GM21381 (cell line): ENCODE data around the gene CSGALNACT2.
A peak's percentile ranks its signal among the peaks of the same experiment; 100 is the strongest.

Experiments used
- ATAC-seq: cut with Tn5 transposase; IDR thresholded peaks from one replicate; pipeline ENCODE4 v1.9.1; 2021; ENCODE audit warnings: mild to moderate bottlenecking, moderate library complexity; ENCODE audit not compliant: unreplicated experiment

Gene CSGALNACT2

GRCh38 chr10:43123361-43124093 lies 14.7 kb upstream of the CSGALNACT2 start:
- ATAC-seq, result no peak

- no peak for ATAC-seq
Measured at GRCh38 chr10:43124094-43124521, 14.1 kb upstream of the CSGALNACT2 start.

- no peak for ATAC-seq
Measured at GRCh38 chr10:43124574-43125273, 13.5 kb upstream of the CSGALNACT2 start.

GRCh38 chr10:43125274-43125845 lies 12.9 kb upstream of the CSGALNACT2 start:
- no peak for ATAC-seq

- no peak for ATAC-seq
Measured at GRCh38 chr10:43125881-43126731, 12.1 kb upstream of the CSGALNACT2 start.

GRCh38 chr10:43126759-43127424 lies 11.4 kb upstream of the CSGALNACT2 start:
- peak; percentile 33 for ATAC-seq

- no peak for ATAC-seq
Measured at GRCh38 chr10:43127442-43127841, 10.8 kb upstream of the CSGALNACT2 start.

- ATAC-seq, result no peak
Measured at GRCh38 chr10:43128331-43128730, 9.9 kb upstream of the CSGALNACT2 start.

- ATAC-seq, result peak; percentile 52
Measured at GRCh38 chr10:43128958-43129706, 9.1 kb upstream of the CSGALNACT2 start.

GRCh38 chr10:43130770-43131171 lies 7.5 kb upstream of the CSGALNACT2 start:
- ATAC-seq, result no peak

GRCh38 chr10:43131256-43131655 lies 7.0 kb upstream of the CSGALNACT2 start:
- ATAC-seq, result no peak

- no peak for ATAC-seq
Measured at GRCh38 chr10:43131906-43132305, 6.3 kb upstream of the CSGALNACT2 start.

- ATAC-seq, result no peak
Measured at GRCh38 chr10:43132867-43133787, 5.1 kb upstream of the CSGALNACT2 start.

- no peak for ATAC-seq
Measured at GRCh38 chr10:43134126-43134905, 3.9 kb upstream of the CSGALNACT2 start.

GRCh38 chr10:43135064-43135463 lies 3.2 kb upstream of the CSGALNACT2 start:
- no peak for ATAC-seq

GRCh38 chr10:43135656-43136055 lies 2.6 kb upstream of the CSGALNACT2 start:
- ATAC-seq, result no peak

- no peak for ATAC-seq
Measured at GRCh38 chr10:43136432-43136831, 1.8 kb upstream of the CSGALNACT2 start.
